Right lobe of liver (tissue), 4 donors: ENCODE data around the gene GAD2.

Experiments
- POLR2A ChIP-seq: fragments of 450-650 bp; IDR thresholded peaks from one replicate; pipeline ENCODE4 v1.6.1; 2017; ENCODE audit warnings: antibody characterized with exemption, mild to moderate bottlenecking
- TF ChIP-seq, protein P1 (sequence below), 4 donors: fragments of 200-600 bp in 3 of 4; fragments of 450-650 bp in 1 of 4; IDR thresholded peaks; one replicate each; pipeline versions ENCODE4 v1.5.1 to v1.8.0; 2016 to 2022; ENCODE audit warnings: antibody characterized with exemption in 4 of 4, mild to moderate bottlenecking in 2 of 4
- donor health status: DM: no; HTN: no; CAD: no.
- donor health status: DM: no; HTN: no; CAD: no.
- donor health status: DM: no; HTN: yes; CAD: no.

DNA sequence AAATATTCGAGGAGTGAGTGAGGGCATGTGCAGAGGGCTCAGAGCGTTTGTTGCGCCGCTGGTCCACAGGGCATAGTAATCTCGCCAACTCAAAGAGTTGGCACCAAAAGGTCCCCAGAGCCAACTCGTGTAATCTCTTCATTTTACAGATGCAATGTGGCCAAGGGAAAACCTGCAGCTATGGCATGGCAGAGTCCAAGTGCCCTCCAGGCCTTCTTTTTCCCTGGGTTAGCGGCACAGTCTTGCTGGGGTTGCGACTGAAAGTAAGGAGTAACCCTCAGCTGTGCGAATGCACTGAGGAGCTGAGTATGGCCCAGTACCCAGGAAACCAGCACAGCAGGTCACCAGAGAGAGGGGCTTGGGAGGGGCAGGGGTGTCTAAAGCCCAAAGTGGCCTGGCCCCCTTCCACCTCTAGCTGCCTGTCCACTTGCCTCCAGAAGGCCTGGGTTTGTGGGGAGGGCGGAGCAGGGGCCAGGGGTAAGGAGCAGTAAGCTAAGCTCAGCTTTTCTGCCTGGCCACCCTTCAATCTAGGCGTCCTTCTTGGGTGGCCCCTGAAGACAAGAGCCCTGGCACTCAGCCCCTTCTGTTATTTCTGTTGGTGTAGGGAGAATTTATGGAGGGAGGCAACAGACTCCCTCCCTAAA lies 3.3 kb upstream of the GAD2 start:
- TF ChIP-seq, protein P1, sequence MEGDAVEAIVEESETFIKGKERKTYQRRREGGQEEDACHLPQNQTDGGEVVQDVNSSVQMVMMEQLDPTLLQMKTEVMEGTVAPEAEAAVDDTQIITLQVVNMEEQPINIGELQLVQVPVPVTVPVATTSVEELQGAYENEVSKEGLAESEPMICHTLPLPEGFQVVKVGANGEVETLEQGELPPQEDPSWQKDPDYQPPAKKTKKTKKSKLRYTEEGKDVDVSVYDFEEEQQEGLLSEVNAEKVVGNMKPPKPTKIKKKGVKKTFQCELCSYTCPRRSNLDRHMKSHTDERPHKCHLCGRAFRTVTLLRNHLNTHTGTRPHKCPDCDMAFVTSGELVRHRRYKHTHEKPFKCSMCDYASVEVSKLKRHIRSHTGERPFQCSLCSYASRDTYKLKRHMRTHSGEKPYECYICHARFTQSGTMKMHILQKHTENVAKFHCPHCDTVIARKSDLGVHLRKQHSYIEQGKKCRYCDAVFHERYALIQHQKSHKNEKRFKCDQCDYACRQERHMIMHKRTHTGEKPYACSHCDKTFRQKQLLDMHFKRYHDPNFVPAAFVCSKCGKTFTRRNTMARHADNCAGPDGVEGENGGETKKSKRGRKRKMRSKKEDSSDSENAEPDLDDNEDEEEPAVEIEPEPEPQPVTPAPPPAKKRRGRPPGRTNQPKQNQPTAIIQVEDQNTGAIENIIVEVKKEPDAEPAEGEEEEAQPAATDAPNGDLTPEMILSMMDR (IDR thresholded peaks at IDR 0.05) = no peak
- no peak for TF ChIP-seq POLR2A
